HG03457 (cell line): Measurements from ENCODE around the gene GDF7.
A peak's percentile ranks its signal among the peaks of the same experiment; 100 is the strongest.

Experiments used
- ATAC-seq: cut with Tn5 transposase; IDR thresholded peaks from one replicate; pipeline ENCODE4 v1.9.1; 2021; ENCODE audit warnings: moderate number of reproducible peaks; ENCODE audit not compliant: unreplicated experiment

GDF7 gene

DNA sequence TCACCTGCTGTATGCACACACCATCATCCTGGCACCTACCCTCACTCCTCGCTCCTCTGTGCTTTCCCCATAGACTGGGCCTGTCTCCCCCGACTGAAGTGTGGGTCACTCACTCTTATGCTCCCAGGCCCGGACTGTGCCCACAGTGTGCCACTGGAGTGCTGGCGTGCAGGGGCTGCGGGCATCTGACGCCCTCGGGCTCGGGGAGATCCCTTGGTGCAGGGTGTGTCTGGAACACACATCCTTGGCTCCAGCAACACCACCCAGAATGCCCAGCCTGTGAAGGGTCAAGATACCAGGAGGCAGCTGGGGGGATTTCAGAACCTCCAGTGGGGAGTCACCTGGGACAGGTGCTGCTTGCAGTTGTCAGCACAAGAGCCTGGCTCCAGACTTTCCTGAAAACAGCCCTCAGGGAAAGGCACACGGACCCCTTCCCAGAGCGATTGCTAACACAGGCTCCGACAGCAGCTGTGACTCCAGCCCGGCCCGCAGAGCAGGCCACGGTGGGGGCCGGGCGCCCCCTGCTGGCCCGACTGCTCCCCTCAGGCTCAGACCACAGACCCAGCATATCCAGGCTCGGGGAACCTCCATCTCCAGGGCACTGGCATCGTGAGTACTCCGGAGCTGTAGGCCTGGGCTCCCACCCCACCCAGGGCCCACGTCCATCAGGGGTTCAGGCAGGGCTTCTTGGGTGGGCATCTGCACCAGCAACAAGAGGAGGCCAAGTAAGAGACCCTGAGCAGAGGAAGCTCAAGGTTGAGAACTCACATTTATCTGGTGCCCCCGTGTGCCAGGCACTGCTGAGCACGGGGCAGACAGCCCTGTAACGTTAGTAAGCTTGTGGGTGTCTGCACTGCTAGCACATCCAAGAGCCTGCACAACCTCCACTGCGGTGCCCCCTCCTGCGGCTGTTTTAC is 24.6 kb upstream of the GDF7 start:
- ATAC-seq, result peak; percentile 96

DNA sequence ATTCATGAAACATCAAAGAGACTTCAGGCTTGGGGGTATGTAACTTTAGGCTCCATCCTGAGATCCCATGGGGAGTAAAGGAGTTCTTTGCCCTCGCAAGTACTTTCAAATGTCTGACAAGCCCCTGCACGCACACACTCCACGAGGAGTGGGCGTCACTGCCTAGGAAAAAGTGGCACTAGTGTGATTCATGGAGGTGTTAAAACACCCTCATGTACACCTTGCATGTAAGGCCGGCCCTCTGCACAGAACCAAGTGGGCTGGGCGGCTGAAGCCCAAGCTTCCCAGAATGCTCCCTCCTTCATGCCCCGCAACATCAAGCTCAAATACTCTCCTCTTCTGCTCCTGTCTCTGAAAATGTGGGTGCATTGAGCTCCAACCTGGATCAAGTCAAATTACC is 23.9 kb upstream of the GDF7 start:
- ATAC-seq, result no peak

DNA sequence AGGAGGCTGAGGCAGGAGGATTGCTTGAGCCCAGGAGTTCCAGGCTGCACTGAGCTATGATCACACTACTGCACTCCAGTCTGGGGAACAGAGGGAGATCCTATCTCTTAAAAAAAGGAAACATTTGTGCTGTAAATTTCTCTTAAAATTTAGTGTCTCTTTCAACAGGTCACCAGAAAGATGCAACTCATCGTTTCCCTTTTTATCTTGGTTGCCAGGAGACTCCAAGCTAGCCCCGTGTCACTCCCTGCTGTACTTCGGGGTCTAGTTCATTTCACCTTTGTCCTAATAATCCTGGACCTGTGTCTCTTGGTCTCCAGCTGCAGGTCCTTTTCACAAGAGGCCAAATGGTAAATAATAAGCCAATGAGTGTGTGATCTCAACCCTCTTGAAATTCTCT is 23.1 kb upstream of the GDF7 start:
- ATAC-seq, result no peak

DNA sequence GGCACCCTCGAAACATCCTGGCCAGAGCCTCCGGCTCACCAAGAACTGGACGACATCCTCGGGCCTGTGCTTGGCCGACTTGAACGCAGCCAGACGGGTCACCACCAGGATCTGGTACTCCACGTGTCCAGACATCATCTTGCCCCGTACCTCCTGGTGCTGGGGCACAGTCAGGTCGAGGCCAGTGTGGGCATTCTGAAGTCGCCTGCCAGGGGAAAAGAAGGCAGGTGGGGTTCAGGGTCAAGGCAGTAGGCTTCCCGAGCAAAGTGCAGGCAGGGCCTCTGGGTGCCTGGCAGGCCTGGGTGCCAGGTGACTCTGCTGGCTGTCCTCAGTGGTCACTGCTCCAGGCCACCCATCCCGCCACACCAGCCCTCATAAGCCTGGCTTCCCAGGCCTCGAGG is 21.6 kb upstream of the GDF7 start:
- ATAC-seq, result no peak

DNA sequence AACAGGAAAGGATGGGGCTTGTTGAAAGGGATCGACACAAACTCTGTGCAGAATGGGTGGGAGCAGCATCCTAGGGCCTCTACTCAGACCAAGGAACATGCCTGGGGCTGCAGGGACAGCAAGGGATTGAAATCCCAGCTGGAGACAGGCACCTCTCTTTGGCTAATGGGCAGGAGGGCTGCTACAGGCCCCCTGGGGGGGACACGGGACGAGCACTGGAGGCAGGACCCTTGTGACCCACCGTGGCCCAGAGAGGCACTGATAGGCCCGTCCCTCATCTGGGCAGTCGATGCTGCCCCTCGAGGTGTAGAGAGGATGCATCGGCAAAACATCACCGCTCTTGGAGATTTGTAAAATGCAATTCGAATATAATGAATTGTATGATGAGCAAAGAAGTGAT is 21.2 kb upstream of the GDF7 start:
- ATAC-seq, result no peak

DNA sequence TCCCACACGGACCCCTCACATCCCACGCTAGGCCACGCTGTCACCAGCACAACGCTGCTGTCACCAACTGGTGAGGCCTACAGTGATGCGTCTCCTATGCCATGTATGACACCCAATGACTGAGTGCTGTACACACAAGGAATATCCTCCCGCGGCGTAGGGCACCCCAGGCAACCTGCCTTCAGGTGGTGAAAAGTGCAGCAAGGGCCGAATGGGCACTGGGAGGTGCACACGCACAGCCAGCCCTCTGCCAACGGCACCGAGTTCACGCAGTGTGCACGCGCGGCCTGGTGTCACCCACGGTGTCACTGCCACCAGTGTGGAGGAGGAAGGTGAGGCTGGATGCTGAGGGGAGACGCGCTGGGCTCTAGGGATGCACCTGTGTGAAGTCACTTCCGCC is 20.5 kb upstream of the GDF7 start:
- ATAC-seq, result no peak

DNA sequence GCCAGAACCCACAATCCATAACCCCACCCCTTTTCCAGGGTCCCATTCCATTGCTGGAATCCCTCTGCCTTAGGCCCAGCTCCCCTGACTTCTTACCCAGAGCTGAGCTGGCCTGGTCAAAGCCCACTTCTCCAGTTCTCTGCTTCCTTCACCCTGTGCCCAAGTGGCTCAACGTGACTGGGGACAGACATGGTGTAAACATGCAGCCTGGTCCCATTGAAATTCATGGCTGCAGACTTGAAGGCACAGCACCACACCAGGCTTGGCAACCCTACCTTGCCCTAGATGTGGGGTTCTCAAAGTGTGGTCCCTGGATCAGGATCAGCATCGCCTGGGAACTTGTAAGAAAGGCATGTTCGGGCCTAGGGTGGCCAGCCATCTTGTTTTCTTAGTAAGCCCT is 19.7 kb upstream of the GDF7 start:
- no peak for ATAC-seq

DNA sequence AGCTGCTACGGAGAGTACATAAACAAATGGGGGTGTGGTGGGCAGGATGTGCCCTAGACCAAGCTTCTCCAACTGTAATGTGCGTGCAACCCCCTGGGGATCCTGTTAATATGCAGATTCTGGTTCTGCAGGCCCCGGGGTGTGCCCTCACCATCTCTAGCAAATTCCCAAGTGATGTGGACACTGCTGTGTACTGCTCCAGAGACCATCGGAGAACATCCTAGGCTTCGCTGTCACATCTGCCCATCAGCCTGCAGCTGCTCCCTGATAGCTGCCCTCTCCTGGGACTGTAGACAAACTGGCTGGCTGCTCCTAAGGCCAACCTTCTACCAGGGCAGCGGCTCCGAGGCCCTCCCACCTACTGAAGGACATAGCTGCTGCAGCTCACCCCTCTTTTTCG is 19.2 kb upstream of the GDF7 start:
- ATAC-seq, result no peak

DNA sequence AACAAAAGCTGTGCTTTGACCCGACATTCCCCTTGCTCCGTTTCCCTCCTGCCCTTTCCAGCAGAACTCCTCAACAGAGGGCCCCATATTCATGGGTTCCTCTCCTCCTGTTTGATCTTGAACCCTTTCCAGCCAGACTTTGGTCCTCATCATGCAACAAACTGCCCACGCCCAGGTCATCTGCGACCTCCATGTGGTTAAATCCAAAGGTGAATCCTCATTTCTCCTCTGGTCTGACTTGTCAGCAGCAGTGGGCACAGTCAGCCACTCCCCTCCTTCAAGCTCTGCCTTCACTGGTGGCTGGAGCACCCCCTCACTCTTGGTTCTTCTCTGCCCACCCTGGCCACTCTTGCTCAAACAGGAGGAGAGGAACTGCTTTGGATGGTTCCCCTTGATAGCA is 18.7 kb upstream of the GDF7 start:
- no peak for ATAC-seq

DNA sequence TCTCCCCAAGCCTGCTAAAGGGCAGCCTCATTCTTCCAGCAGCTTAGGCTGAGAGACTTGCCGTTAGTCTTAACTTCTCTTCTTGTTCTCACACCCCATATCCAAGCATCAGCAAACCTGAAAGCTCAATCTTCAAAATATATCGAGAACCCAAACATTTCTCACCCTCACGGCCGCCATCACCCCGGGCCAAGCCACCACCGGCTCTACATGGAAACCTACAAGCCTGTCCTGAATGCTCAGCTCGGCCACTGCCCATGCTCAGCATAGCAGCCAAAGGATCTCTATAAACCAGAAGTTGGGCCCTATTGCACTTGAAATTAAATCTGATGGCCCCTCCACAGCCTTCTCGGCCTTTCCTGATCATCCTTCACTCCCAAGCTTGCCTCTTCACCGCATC is 18.1 kb upstream of the GDF7 start:
- no peak for ATAC-seq

DNA sequence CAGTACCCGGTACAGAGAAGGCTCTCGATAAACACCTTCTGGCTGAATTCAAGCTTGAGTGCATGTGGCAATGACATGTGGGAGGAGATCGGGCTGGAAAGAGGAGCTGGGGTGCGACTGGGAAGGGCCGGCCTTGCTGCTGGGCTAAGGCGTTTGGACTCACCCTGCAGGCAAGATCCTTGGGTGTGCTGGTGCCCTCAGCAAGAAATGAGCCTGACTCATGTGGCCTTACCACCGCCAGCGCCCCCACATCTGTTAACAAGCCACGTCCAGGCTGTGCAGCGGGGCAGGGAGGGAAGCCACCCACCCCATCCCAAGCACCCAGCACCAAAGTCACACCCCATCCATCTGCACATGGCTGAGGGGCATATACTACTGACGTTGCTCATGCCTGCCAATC is 17.4 kb upstream of the GDF7 start:
- ATAC-seq, result no peak

DNA sequence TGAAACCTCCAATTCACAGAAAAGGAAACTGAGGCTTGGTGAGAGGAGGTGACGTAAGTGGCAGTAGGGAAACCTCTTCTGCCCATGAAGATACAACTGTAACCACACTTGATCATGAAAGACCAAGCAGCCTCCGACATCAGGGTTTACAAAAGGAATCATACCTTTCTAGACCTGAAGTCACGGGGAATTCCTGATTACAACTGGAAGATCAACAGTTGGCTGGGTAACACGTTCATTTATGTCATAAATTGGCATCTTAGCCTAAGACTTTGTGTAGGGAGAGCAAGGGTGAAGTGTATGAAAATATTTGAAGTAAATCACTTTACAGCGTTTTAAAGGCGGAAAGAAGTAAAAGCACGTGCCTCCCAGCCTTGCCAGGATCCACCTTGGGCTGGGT is 17.0 kb upstream of the GDF7 start:
- ATAC-seq, result no peak

DNA sequence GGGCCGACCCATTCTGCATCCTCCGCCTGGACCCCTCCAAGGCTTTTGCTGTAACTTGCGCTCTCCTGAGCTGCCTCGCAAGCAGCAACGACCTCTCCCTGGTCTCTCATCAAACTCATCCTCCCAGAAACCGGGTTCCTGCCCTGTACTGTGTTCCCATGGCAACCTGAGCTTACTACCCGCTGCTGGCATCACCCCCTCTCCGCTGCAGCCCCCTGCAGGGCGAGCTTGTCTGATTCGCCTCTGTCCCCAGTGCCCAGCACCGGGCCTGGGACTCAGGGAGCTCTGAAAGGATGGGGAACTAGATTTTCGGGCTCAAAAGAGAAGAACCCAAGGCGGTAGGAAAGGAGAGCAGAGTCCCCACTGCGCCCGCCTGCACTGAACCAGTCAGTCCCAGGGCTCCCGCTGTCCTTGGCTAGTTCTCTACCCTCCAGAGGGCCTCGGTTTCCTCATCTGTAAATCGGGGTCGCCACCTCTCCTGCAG is 16.5 kb upstream of the GDF7 start:
- ATAC-seq, result peak; percentile 2

DNA sequence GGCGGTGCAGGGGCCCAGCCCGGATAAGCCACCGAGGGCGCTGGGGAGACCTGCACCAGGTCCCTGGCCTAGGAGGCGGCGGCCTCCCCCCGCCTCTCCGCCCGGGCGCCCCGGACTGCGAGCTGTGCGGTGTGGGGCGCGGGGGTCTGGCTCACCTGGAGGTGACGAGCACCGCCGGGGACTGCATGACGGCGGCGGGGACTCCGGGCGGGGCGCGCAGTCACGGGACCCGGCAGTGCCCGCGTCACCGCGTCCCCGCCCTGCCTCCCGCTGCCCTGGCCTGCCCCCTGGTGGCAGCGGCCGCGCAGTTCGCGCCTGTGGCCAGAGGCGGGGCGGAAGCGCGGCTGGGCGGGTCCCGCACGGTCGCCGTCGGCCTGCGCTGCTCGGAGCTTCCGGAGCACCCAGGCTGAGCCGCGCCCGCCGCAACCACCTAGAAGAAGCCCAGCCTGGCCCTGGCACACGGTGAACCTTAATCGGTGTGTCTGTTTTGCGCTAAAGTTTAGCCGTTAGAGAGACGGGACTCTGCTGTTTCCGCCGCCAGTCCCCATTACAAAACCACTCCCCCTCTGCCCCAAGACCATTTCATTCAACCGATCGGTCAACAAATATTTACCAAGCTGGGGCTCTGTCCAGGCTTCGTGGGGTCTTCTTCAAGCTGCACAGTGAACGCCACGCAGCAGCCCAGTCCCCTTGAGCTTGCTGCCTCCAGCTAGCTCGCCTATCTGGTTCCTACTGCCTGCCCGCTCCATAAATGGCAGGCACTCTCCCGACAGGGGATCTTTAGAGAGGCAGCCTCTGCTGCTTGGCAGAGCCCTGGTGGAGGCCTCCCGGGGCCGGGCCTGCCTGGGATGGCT is 15.8 kb upstream of the GDF7 start, which contains the start of gene HS1BP3:
Gene HS1BP3 (minus strand): TSS at position 222 of the 854 bp plus-strand sequence. CDS start 35 bp downstream, at position 187.
- peak; percentile 95 for ATAC-seq

DNA sequence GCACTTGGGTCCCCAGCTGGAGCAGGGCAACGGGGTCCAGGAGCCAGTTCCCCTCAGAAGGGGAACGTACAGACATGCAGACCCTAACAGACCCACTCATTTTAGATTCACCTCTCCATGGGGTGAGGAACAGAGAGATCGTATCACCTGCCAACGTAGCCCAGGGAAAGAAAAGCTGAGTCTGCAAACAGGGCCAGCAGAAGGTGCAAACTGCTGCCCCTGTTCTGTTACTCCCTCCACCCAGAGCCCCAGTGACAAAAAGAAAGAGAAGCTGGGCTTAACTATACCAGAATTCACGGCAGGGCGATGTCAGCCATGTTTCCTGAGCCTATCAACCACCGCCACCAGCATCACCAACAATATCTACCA is 15.2 kb upstream of the GDF7 start:
- ATAC-seq, result no peak

DNA sequence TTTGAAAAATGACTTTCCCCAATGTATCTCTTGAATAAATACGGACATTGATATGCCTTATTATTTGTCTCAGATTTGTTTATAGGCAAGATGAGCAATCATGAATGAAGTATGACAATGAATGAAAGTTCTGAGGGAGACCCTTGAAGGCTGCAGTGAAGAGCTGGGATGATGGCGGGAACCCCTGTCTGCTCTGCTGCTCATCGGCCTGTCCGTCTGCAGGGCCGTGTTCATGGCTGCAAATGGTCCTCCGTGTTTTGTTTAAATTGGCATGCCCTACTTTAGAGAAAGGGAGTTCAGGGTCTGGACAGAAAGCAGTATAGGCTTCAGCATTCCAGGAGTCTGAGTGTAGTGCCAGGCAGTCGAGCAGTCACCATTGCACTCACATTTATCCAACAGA is 14.8 kb upstream of the GDF7 start:
- ATAC-seq, result no peak

DNA sequence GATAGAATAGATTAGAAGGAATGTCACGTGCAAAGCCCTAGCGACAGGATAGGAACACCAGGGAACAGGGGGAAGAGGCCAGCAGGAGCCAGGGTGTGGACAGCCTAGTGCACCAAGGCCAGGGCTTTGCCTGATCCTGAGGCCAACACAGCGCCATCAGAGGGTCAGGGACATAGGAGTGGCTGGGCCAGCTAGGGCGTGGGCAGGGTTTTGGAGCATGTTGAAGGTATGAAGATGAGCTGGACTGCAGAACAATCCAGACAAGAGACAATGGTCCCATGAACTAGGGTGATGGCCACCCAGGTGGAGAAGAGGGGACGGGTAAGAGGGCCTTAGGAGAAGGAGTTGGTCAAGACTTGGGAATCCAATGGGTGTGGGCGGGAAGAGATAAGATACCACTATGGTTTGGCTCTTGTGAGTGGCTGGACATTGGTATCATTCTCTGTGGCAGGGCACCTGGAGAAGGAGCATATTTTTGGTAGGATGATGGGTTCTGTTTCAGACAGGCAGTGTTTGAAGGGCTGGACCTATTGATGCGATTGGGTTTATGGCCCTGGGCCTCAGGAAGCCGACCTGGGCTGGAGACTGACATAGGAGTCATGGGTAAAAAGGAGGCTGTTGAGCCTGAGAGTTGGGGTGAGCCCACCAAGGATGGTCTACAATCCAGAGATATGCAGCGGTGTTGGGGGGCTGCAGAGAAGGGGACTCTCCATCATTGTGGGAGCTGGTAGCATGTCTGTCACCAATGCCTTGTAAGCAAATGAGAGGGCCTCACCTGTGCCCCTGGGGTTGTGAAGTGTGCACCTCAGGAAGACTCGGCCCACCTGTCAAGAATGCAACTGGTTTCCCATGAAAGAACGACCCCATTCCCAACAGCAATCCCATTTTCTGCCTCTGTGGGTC is 14.0 kb upstream of the GDF7 start:
- ATAC-seq, result no peak

DNA sequence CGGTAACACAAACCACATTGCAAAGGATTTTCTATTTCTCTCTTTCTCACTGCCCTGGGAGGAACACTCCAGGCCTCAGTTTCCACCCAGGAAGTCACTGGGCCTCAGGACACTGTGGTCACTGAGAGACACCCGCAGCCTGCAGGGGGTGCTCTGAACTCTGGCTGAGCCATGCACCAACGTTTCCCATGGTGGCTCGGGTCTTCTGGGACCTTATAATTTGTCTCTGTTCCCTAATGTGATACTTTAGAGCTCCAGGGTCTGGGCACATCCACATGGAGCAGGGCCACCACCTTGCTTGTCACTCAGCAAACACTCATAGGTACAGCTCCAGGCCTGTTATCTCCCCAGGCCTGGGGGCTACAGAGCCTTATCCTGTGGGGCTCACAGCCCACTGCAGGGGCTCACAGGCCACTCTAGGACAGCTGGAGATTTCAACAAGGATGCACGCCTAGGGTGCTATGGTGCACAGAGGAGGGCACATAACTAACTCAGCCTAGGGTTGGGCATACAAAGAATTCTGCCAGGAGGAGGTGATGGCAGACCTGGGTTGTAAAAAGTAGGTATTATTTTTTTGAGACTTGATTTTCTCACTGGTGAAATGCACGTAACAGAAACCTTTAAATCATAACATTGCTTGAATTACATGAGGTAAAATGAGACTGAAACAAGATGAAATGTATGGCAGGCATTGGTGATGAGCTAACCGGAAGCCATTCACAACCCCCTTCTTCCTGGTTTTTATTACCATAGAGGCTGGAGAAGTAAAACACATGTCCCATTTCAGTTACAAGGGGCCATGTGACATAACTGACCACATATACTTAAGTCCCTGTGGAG is 13.0 kb upstream of the GDF7 start:
- no peak for ATAC-seq

DNA sequence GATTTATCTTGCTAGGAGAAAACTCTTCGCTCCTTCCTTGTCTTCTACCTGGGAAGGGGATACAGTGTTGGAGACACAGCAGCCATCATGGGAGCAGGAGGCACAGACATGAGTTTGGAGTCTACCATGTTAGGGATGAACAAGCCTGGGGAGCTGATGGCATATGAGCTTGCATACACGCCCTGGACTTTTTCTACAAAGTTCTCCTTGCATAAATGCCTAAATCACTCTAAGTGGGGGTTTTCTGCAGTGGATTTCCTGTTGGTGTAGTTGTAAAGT is 12.5 kb upstream of the GDF7 start:
- no peak for ATAC-seq

DNA sequence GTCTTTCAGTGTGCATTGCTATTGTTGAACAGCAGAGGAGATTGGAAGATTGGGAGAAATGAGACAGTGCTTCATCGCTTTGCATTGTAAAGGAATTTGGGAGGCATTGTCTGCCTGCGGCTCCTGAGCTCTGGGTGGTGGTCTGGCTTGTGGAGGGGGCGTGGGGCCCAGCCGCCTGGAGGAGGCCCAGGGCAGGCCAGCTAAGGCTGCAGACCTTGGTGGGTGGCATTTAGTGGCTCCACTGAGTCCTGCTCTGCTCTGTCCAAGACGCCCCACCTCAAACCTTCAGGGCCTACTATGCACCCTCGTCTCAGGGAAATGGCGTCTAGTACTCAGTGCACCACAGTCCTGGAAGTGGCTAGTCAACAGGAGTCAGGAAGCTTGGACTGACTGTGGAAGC is 10.4 kb upstream of the GDF7 start:
- ATAC-seq, result no peak
